GM13976 (cell line): ENCODE results near the gene MMP27.

Source experiments
- DNase-seq: peaks from one replicate; pipeline ENCODE4 v3.0.0; 2012; ENCODE audit warnings: low spot score
- CTCF ChIP-seq: IDR thresholded peaks from 2 replicates; pipeline ENCODE4 v1.5.1; 2012; ENCODE audit warnings: borderline replicate concordance, mild to moderate bottlenecking; ENCODE audit not compliant: insufficient read depth; ENCODE audit errors: extremely low read depth, missing control alignments, control extremely low read depth
- in situ Hi-C: fragments of 300-500 bp; cut with MboI; formaldehyde crosslinking; loops from one replicate; pipeline ENCODE4 v1.12.0; 2022; ENCODE audit warnings: low sequenced_read_pairs, mixed read lengths, inconsistent platforms; ENCODE audit not compliant: unreplicated experiment

Gene MMP27

GRCh38 chr11:102655547-102655946, 50.0 kb downstream of the MMP27 start:
- no peak for DNase-seq
- TF ChIP-seq CTCF, result no peak
- in situ Hi-C loops, result no loop called here

GRCh38 chr11:102654761-102655160, 50.8 kb downstream of the MMP27 start:
- in situ Hi-C loops, result no loop called here
- no peak for DNase-seq
- no peak for TF ChIP-seq CTCF

- no peak for DNase-seq
- TF ChIP-seq CTCF, result no peak
- in situ Hi-C loops, result no loop called here
These were observed 51.8 kb downstream of the MMP27 start for GRCh38 chr11:102653744-102654291.

- in situ Hi-C loops, result no loop called here
- DNase-seq, result no peak
- TF ChIP-seq CTCF, result no peak
These were observed 58.1 kb downstream of the MMP27 start for GRCh38 chr11:102647430-102647829.

DNA sequence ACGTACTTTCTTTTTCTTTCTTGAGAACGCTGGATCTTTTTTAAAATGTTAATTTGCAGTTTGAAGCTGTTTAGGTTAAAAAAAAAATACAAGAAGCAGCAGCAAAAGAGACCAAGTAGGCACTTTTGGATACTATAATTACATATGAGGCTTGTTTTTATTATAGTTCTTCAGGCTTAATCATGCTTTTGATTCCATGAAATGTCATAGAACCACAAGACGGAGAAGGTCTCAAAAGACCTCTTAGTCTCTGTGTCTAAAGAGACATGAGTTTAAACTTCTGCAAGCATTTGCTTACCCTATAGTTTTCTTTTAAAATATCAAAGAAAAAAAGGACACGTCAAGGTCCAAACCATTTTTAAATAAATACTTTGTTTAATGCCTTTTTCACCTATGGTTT, 61.6 kb downstream of the MMP27 start:
- TF ChIP-seq CTCF, result no peak
- DNase-seq, result no peak
- in situ Hi-C loops, result no loop called here
